ENCODE data around the gene GRK3. TPM values are rescaled to one million over a fixed set of nuclear protein-coding genes. Genes with fewer than 3 reads are reported as not detected.
A peak's percentile ranks its signal among the peaks of the same experiment; 100 is the strongest.

Gene GRK3
- total RNA-seq, 4 donors from 2014 or later, result 2.0 to 12.4 (median 3.6) TPM

DNA sequence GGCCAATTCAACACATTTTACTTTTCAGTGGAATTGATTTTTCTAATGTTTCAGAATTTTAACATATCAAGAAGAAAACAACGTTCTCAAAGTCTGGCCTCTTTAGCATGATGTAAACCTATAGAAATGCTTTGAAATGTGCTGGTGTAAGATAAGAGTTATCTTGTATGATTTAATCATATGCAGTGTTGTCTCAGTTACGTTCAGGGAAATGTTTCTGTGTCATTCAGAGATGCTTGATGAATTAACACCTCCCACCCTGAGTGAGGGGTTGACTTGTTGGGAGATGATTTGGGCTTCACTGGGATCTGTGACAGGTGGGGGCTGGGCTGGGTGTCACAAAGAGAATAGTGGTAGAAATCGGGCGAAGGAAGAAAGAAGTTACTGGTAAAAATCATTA, 161.8 kb downstream of the GRK3 start:
- H3K27me3 ChIP-seq, result no peaks in the 10 kb centered on the region
- DNase-seq, result peak in 1 of 3 donors; percentile 24
- no peaks in the 10 kb centered on the region for H3K36me3 ChIP-seq
- no peaks in the 10 kb centered on the region for H3K9me3 ChIP-seq
- H3K4me3 ChIP-seq, result no peak overlapping the region
- TF ChIP-seq POLR2A (IDR thresholded peaks at IDR 0.05), result no peak
- TF ChIP-seq, protein P1, sequence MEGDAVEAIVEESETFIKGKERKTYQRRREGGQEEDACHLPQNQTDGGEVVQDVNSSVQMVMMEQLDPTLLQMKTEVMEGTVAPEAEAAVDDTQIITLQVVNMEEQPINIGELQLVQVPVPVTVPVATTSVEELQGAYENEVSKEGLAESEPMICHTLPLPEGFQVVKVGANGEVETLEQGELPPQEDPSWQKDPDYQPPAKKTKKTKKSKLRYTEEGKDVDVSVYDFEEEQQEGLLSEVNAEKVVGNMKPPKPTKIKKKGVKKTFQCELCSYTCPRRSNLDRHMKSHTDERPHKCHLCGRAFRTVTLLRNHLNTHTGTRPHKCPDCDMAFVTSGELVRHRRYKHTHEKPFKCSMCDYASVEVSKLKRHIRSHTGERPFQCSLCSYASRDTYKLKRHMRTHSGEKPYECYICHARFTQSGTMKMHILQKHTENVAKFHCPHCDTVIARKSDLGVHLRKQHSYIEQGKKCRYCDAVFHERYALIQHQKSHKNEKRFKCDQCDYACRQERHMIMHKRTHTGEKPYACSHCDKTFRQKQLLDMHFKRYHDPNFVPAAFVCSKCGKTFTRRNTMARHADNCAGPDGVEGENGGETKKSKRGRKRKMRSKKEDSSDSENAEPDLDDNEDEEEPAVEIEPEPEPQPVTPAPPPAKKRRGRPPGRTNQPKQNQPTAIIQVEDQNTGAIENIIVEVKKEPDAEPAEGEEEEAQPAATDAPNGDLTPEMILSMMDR (IDR thresholded peaks at IDR 0.05), result no peak
- no peak overlapping the region for H3K27ac ChIP-seq
- H3K4me1 ChIP-seq, result no peaks in the 10 kb centered on the region

DNA sequence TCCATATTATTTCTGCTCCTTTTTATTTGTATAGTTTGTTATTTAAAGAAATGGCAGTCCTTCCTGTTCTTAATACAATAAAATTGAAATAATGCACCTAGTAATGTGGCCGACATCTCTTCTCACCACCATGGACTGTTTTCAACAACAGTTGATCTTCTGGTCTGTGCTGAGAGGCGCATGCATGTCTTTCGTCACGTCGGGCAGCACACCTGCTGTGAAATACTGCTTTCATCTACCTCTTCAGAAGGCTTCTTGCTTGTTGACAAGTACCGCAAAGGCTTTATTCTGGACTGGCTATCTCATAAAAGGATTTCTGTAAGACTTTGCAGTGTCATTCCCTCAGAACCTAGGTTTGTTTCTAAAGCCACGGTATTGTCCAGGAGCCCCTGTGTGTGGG, 163.6 kb downstream of the GRK3 start:
- Histone ChIP-seq H3K4me3 (no peak overlapping the region), H3K4me1 (no peaks in the 10 kb centered on the region), H3K27ac (no peak overlapping the region), H3K27me3 (no peaks in the 10 kb centered on the region), H3K36me3 (no peaks in the 10 kb centered on the region), H3K9me3 (no peaks in the 10 kb centered on the region)
- no peak for TF ChIP-seq POLR2A (IDR thresholded peaks at IDR 0.05)
- TF ChIP-seq, protein P1 (IDR thresholded peaks at IDR 0.05), result no peak
- no peak for DNase-seq

DNA sequence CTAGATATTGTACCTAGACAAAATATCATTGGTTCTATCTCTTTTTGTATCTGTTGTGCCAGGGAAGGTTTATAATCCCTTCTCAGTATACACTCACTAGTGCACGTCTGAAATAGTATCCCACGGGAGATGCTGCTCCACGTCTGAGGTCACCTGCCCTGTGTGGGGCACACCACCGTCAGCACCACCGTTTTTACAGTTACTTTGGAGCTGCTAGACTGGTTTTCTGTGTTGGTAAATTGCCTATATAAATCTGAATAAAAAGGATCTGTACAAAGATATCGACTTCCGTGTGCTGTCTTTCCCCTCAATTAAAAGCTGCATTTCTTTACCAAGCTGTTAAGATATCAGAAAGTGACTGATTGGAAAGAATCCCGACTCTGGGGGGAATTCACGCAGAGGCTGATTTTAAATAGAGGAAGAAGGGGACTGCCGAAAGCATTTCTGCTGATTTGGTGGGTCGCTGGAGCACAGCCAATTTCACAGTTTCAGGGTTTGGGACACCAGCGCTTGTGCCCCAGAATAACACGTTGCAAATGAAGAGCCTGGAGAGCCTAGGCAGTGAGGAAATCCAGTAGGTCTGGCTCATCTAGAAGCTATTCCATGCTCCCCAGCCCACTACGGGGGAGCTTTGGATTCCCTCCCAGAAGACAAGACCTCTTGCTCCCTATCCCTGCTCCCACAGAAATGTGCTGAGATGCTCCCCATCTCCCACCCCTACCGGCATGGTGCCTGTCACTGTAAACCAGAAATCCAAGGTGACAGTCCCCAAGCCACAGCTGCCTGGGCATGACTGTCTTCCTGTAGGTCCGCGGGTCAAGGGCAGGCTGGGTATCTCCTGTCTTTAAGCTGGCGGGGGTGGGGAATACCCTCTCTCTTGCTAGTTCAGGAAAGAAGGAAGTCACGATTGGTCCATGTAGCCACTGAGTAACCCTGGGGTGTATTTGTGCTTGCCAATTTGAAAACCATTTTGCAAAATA, 164.8 kb downstream of the GRK3 start:
- DNase-seq, result peak in 1 of 3 donors; percentile 42
- Histone ChIP-seq H3K4me1 (no peaks in the 10 kb centered on the region), H3K4me3 (no peak overlapping the region), H3K9me3 (no peaks in the 10 kb centered on the region), H3K27ac (no peak overlapping the region), H3K36me3 (no peaks in the 10 kb centered on the region), H3K27me3 (no peaks in the 10 kb centered on the region)
- TF ChIP-seq POLR2A (IDR thresholded peaks at IDR 0.05), result no peak
- TF ChIP-seq, protein P1 (IDR thresholded peaks at IDR 0.05), result no peak

DNA sequence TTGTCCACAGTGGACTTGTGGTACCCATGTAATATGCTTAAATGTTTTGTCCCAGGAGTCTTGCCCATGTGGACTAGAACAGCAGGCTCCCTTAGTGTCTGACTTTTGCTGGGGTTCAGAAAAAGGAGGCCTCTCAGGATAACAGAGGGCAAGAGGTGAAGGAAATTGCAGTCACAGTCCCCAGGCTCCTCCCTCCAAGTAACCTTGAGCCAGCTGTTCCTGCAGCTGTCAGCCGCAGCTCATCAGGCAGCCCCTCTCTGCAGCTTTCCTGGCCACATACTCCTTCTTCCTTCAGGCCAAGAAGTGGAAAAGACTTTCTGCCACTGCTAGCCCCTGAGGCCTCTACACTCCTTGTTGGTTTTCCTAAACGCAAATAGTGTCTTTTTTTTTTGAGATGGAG, 171.2 kb downstream of the GRK3 start:
- Histone ChIP-seq H3K4me1 (no peaks in the 10 kb centered on the region), H3K4me3 (no peak overlapping the region), H3K27me3 (no peaks in the 10 kb centered on the region), H3K27ac (no peak overlapping the region), H3K9me3 (no peaks in the 10 kb centered on the region), H3K36me3 (no peaks in the 10 kb centered on the region)
- peak in 1 of 3 donors; percentile 18 for DNase-seq
- TF ChIP-seq, protein P1 (IDR thresholded peaks at IDR 0.05), result no peak
- no peak for TF ChIP-seq POLR2A (IDR thresholded peaks at IDR 0.05)

DNA sequence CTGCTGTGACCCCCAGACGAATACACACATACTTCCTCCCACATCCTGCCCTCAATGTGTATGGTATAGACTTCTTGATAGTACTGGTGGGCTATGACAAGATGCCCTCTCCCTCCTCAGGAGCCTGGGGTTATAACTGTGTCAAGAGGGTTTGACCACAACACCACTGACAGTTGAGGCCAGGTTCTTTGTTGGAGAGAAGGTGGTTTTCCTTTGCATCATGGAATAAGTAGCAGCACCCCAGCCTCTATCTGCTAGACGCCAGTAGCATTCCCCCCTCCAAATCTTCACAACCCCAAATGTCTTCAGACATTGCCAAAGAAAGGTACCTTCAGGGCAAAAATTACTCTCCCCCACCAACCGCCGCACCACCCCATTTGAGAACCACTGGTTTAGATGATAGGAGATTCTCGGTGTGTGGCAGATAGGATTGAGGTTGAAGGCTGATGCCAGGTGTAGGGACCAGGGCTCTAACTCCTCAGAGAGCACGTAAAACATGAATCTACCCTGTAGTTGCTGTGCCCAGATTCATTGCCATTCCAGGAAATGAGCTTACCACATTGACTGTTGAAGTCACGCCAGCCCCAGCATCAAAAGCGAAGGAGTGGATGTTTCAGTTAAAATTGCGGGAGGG, 172.0 kb downstream of the GRK3 start:
- no peaks in the 10 kb centered on the region for H3K9me3 ChIP-seq
- no peaks in the 10 kb centered on the region for H3K36me3 ChIP-seq
- no peaks in the 10 kb centered on the region for H3K27me3 ChIP-seq
- no peaks in the 10 kb centered on the region for H3K4me1 ChIP-seq
- no peak overlapping the region for H3K4me3 ChIP-seq
- H3K27ac ChIP-seq, result no peak overlapping the region
- DNase-seq, result peak in 1 of 3 donors; percentile 22
- no peak for TF ChIP-seq POLR2A (IDR thresholded peaks at IDR 0.05)

Measured in Peyer's patch (tissue), 4 donors.